Left ventricle myocardium superior (tissue), 1 donor: ENCODE data around the gene TSPAN5. TPM values are rescaled to one million over a fixed set of nuclear protein-coding genes. Genes with fewer than 3 reads are reported as not detected.
"Not testable (repeated sequence)": the region's sequence is repeated elsewhere in the genome, so short reads cannot be mapped to it uniquely, and the experiment has no call there.

ENCODE experiments used
- ATAC-seq: fragments of 200-7000 bp; cut with Tn5 transposase; one replicate; pipeline ENCODE4 v1.9.1; 2020; ENCODE audit warnings: mild to moderate bottlenecking, moderate library complexity
- DNase-seq: peaks from one replicate; pipeline ENCODE4 v3.0.0-alpha.2; 2020
- intact Hi-C: fragments of 100-400 bp; cut with micrococcal nuclease; formaldehyde crosslinking; loops from one replicate; pipeline ENCODE4 v1.11.0; 2022
- total RNA-seq: library from RNA; stranded (reverse); fragmentation: NEBNext Ultra II Directional; extraction: Animal tissue kit (Norgen Biotek cat#: 25700); gene quantifications from one replicate; pipeline ENCODE4 v1.2.1, GENCODE V29; 2021
- donor health status: DM: no; HTN: yes; CAD: no; lungs with severe emphysema.

Gene TSPAN5
- total RNA-seq, 1 donor from 2014 or later, result 3.7 TPM

- no peak for ATAC-seq
- intact Hi-C loops, result no loop called here
Measured at GRCh38 chr4:98485816-98486345, 172.5 kb downstream of the TSPAN5 start.

GRCh38 chr4:98484031-98484430 is 174.4 kb downstream of the TSPAN5 start:
- DNase-seq (no peak), ATAC-seq (no peak)
- intact Hi-C loops, result no loop called here

More at GRCh38 chr4:98485816-98486345, 172.5 kb downstream of the TSPAN5 start:
- no peak for DNase-seq

- intact Hi-C loops, result no loop called here
- ATAC-seq (no peak), DNase-seq (no peak)
Measured at GRCh38 chr4:98482847-98483806, 175.3 kb downstream of the TSPAN5 start.

- DNase-seq, result no peak
- ATAC-seq, result no peak
- intact Hi-C loops, result no loop called here
Measured at GRCh38 chr4:98482503-98482846, 175.9 kb downstream of the TSPAN5 start.

- peak; percentile 30 for DNase-seq
- intact Hi-C loops, result no loop called here
- ATAC-seq, result peak; percentile 83
Measured at GRCh38 chr4:98481167-98481566, 177.2 kb downstream of the TSPAN5 start.

GRCh38 chr4:98480535-98480934 is 177.9 kb downstream of the TSPAN5 start:
- no peak for ATAC-seq
- DNase-seq, result no peak
- intact Hi-C loops, result no loop called here

GRCh38 chr4:98479590-98479989 is 178.8 kb downstream of the TSPAN5 start:
- DNase-seq, ATAC-seq, intact Hi-C loops: not testable (repeated sequence)

GRCh38 chr4:98476891-98477290 is 181.5 kb downstream of the TSPAN5 start:
- DNase-seq (no peak), ATAC-seq (no peak)
- intact Hi-C loops, result no loop called here

- intact Hi-C loops, result no loop called here
- no peak for DNase-seq
- no peak for ATAC-seq
Measured at GRCh38 chr4:98474408-98474844, 184.0 kb downstream of the TSPAN5 start.

GRCh38 chr4:98473046-98473445 is 185.4 kb downstream of the TSPAN5 start:
- intact Hi-C loops, result no loop called here
- no peak for ATAC-seq
- DNase-seq, result no peak

- intact Hi-C loops, result no loop called here
- ATAC-seq (no peak), DNase-seq (no peak)
Measured at GRCh38 chr4:98470831-98471230, 187.6 kb downstream of the TSPAN5 start.

- ATAC-seq, result no peak
- DNase-seq, result no peak
- intact Hi-C loops, result no loop called here
Measured at GRCh38 chr4:98470366-98470765, 188.0 kb downstream of the TSPAN5 start.

- ATAC-seq (no peak), DNase-seq (no peak)
- intact Hi-C loops, result no loop called here
Measured at GRCh38 chr4:98469771-98470170, 188.6 kb downstream of the TSPAN5 start.

- ATAC-seq (peak; percentile 38), DNase-seq (peak; percentile 55)
- intact Hi-C loops, result no loop called here
Measured at GRCh38 chr4:98468709-98469108, 189.7 kb downstream of the TSPAN5 start.

GRCh38 chr4:98467627-98468072 is 190.8 kb downstream of the TSPAN5 start:
- DNase-seq (peak; percentile 61), ATAC-seq (peak; percentile 96)
- intact Hi-C loops, result no loop called here

- DNase-seq (no peak), ATAC-seq (no peak)
- intact Hi-C loops, result no loop called here
Measured at GRCh38 chr4:98466868-98467599, 191.4 kb downstream of the TSPAN5 start.

- DNase-seq (no peak), ATAC-seq (no peak)
- intact Hi-C loops, result no loop called here
Measured at GRCh38 chr4:98462487-98462886, 195.9 kb downstream of the TSPAN5 start.

GRCh38 chr4:98461121-98461865 is 197.1 kb downstream of the TSPAN5 start:
- DNase-seq, intact Hi-C loops, ATAC-seq: not testable (repeated sequence)

- ATAC-seq, DNase-seq, intact Hi-C loops: not testable (repeated sequence)
Measured at GRCh38 chr4:98457422-98457821, 201.0 kb downstream of the TSPAN5 start.
